ENCODE data around the gene AKR1C1.
"Not testable (repeated sequence)": the region's sequence is repeated elsewhere in the genome, so short reads cannot be mapped to it uniquely, and the experiment has no call there.

DNA sequence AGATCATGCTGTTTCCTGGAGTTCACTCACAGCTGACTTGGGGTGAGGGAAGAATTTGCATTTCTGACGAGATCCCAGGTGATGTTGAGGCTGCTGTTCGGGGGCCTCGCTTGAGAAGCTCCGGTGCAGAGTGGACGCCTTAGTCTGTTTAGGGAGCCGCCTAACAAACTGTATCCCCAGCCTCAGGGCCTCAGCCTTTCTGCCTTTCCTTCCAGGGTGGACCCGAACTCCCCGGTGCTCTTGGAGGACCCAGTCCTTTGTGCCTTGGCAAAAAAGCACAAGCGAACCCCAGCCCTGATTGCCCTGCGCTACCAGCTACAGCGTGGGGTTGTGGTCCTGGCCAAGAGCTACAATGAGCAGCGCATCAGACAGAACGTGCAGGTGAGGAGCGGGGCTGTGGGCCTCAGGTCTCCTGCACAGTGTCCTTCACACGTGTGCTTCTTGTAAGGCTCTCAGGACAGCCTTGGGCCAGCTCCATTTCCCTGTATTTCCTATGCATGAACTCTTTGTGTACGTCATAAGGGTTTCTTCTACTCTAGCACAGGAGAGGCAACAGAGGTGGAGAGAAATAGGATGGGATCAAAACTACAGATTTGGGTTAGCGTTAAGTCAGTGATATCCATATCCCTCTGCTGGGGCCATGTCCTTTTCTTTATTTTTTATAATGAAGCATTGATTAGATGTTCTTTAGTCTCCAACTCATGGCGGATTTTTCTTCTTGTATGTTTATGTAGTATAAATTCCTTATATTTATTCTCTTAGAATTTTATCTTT, 9.3 kb downstream of the AKR1C1 start:
- TF ChIP-seq EZH2 (IDR thresholded peaks at IDR 0.05); POLR2AphosphoS5 (IDR thresholded peaks at IDR 0.05; ENCODE audit: borderline replicate concordance, low read depth, low read length): not testable (repeated sequence)

Measured in SK-N-MC (cell line).